NT2/D1 (cell line): ENCODE measurements around the gene SERTAD2.
A peak's percentile ranks its signal among the peaks of the same experiment; 100 is the strongest.

Experiments used
- DNase-seq: peaks from one replicate; pipeline ENCODE4 v3.0.0-alpha.2; 2011; ENCODE audit warnings: low read depth, low spot score
- H3K27me3 ChIP-seq: 2 replicates; pipeline ENCODE4 v1.6.0; 2011; ENCODE audit warnings: mild to moderate bottlenecking; ENCODE audit not compliant: insufficient read length, insufficient read depth
- H3K36me3 ChIP-seq: 2 replicates; pipeline ENCODE4 v1.6.1; 2011; ENCODE audit warnings: mild to moderate bottlenecking, low read length, mixed read lengths; ENCODE audit not compliant: insufficient read depth, insufficient read length
- H3K4me1 ChIP-seq: 2 replicates; pipeline ENCODE4 v1.5.1; 2011; ENCODE audit not compliant: insufficient read depth, insufficient read length
- H3K4me3 ChIP-seq: 2 replicates; pipeline ENCODE4 v1.5.1; 2011; ENCODE audit warnings: low read depth; ENCODE audit not compliant: insufficient read length
- H3K9ac ChIP-seq: 2 replicates; pipeline ENCODE4 v1.6.0; 2011; ENCODE audit warnings: low read depth; ENCODE audit not compliant: insufficient read length
- H3K9me3 ChIP-seq: 2 replicates; pipeline ENCODE4 v1.5.1; 2011; ENCODE audit warnings: mild to moderate bottlenecking, low read length; ENCODE audit not compliant: insufficient read depth
- SUZ12 ChIP-seq: IDR thresholded peaks from 2 replicates; pipeline ENCODE4 v1.6.1; 2011; ENCODE audit not compliant: insufficient read length, insufficient read depth; ENCODE audit errors: extremely low read depth
- YY1 ChIP-seq: IDR thresholded peaks from 2 replicates; pipeline ENCODE4 v1.6.1; 2011; ENCODE audit not compliant: insufficient read length, insufficient read depth
- ZNF274 ChIP-seq: IDR thresholded peaks from 2 replicates; pipeline ENCODE4 v1.6.1; 2011; ENCODE audit warnings: mild to moderate bottlenecking, low read depth, low read length

The SERTAD2 gene, protein sequence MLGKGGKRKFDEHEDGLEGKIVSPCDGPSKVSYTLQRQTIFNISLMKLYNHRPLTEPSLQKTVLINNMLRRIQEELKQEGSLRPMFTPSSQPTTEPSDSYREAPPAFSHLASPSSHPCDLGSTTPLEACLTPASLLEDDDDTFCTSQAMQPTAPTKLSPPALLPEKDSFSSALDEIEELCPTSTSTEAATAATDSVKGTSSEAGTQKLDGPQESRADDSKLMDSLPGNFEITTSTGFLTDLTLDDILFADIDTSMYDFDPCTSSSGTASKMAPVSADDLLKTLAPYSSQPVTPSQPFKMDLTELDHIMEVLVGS

DNA sequence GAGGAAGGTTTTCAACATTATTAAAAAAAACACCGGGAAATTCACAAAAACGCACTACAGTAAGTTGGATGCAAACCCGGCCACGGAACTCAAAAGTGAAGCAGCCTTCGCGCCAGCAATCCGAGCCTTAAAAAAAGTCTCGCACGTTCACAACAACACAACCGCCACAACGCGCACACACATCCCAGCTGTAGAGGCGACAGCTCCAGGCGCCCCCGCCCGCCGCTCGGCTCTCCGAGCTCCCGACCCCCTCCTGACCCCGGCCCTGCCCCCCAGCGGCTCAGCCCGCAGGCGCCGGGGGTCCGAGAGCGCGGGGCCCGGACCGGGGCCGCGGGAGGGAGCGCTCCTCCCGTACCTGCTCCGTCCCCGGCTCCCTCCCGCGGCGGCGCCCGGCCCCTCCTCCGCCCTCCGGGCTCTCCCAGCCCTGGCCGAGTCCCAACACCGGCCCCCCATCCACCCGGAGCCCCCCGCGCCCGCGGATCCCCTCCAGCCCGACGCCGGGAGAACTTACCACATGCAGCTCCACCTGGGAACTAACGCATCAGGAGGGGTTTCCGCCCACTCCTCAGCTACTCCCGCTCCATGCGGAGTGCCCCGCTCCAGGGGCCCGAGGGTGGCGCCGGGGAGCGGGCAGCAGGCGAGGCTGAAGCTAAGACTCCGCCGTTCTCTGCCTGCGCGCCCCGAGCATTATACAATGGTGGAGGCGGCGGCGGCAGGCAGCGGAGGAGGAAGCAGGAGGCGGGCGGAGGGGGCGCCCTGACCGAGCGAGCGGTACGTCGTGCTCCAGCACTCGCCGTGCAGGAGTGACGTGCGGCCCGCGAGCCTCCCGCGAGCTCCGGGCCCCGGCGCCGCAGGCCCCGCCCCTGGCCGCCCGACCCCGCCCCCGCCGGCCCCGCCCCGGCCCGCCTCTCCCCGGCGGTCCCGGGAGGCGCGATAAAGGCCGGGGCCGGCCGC, at the start of gene SERTAD2:
TSS of gene SERTAD2 (minus strand) at position 805 of the 954 bp plus-strand sequence. CDS start 17,042 bp downstream, outside the sequence.
- H3K27me3 ChIP-seq: no peaks in the 10 kb centered on the region
- H3K9me3 ChIP-seq: no peaks in the 10 kb centered on the region
- H3K4me1 ChIP-seq: no peaks in the 10 kb centered on the region
- DNase-seq: peak; percentile 57
- peak within 1 kb of the TSS; percentile 74 for H3K4me3 ChIP-seq
- H3K36me3 ChIP-seq: no peaks in the 10 kb centered on the region
- H3K9ac ChIP-seq: peak within 1 kb of the TSS; percentile 83
- no peak for TF ChIP-seq SUZ12
- TF ChIP-seq YY1: no peak
- no peak for TF ChIP-seq ZNF274

DNA sequence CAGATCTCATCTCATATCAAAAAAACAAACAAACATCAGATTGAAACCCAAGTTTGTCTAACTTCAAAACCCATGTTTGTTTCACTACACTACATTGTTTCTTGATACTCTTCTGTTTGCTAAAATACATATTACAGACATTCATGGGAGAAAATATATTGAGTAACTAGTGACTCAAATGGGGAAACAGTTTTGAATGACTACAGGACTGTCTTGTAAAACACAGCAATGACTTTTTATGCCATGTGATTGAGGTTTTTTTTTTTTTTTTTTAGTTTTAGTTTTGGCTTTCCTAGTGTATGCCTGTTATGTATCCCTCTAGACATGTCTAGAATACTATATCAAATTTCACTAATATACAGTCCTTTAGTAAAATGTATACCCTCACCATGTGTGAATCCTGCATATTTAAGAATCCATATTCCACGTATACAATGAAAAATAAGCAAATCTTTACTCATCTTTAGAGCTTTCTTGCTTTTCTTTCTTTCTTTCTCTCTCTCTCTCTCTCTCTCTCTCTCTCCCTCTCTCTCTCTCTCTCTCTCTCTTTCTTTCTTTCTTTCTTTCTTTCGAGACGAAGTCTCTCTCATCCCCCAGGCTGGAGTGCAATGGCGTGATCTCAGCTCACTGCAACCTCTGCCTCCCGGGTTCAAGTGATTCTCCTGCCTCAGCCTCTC, 46.6 kb upstream of the SERTAD2 start:
- Histone ChIP-seq H3K4me3 (no peak overlapping the region), H3K9me3 (no peaks in the 10 kb centered on the region), H3K4me1 (no peaks in the 10 kb centered on the region), H3K9ac (no peak overlapping the region), H3K27me3 (no peaks in the 10 kb centered on the region), H3K36me3 (no peaks in the 10 kb centered on the region)
- no peak for TF ChIP-seq SUZ12
- TF ChIP-seq ZNF274: no peak
- TF ChIP-seq YY1: no peak
- DNase-seq: no peak

DNA sequence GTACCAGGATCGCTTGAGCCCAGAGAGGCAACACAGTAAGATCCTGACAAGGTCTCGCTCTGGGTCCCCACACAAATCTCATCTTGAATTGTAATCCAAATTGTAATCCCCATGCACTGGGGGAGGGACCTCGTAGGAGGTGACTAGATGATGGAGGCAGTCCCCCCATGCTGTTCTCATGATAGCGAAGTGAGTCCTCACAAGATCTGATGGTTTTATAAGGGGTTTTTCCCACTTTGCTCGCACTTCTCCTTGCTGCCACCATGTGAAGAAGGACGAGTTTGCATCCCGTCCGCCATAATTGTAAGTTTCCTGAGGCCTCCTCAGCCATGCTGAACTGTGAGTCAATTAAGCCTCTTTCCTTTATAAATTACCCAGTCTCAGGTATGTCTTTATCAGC, 46.0 kb upstream of the SERTAD2 start:
- DNase-seq: no peak

DNA sequence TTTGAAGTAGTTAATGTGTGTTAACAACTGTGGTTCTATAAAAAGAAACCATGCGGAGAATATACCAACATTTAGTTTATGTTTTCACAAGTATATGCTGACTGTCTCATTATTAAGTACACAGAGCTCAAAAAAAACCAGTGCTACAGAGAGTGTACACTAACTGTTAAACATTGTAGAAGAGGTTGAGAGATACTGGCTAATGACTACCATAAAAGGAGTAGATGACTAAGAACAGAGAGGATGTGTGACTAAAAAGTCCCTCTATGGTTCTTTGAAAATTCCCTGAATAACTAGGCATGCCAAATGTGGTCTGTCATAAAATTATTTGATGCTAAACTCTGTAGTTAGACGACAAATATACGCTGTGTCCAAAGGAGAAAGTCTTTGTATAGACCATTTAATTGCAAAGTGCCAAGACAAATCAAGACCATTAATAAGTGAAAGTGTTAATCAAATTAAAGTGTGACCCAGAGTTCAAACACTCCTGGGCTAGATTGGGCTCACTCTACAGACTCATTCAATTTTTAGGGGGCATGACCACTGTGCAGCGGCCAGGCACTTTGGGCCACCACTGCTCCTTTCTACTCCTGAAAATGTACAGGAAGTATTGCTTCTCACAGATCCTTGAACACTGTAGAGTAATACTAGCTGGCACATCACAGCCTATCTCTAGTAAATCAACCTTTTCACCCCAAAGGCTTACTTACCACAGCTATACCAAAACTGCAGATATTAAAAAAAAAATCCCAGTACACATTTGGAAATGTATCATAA, 45.1 kb upstream of the SERTAD2 start:
- Histone ChIP-seq H3K27me3 (no peaks in the 10 kb centered on the region), H3K4me1 (no peaks in the 10 kb centered on the region), H3K9me3 (no peaks in the 10 kb centered on the region), H3K4me3 (no peak overlapping the region), H3K9ac (no peak overlapping the region), H3K36me3 (no peaks in the 10 kb centered on the region)
- no peak for DNase-seq
- TF ChIP-seq SUZ12 (no peak), YY1 (no peak), ZNF274 (no peak)

More for the DNA sequence above, 46.0 kb upstream of the SERTAD2 start:
- no peaks in the 10 kb centered on the region for H3K27me3 ChIP-seq
- no peak overlapping the region for H3K4me3 ChIP-seq
- TF ChIP-seq ZNF274: no peak
- no peak for TF ChIP-seq YY1
- TF ChIP-seq SUZ12: no peak
- H3K4me1 ChIP-seq: no peaks in the 10 kb centered on the region
- no peak overlapping the region for H3K9ac ChIP-seq
- H3K36me3 ChIP-seq: no peaks in the 10 kb centered on the region
- H3K9me3 ChIP-seq: no peaks in the 10 kb centered on the region

DNA sequence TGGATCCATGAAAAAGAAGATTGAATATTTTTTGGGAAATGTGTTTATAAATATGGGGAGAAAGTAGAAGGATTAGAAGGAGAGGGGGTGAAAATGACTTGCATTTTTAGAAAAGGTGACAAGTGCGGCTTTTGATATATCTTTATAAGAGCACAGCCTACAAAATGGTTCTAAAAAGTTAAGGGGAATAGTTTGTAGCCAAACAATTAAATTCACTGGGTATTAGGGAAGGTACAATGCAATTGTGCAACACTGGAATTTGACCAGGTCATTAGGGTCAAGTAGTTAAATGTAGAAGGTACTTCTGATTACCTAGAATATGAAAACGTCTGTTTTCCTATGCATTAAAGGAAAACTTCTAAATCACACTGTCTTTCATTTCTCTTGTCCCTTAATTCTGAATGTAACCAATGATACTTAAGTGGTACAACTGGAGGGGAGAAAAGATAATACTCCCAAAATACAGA, 44.5 kb upstream of the SERTAD2 start:
- Histone ChIP-seq H3K9ac (no peak overlapping the region), H3K27me3 (no peaks in the 10 kb centered on the region), H3K36me3 (no peaks in the 10 kb centered on the region), H3K4me3 (no peak overlapping the region), H3K4me1 (no peaks in the 10 kb centered on the region), H3K9me3 (no peaks in the 10 kb centered on the region)
- no peak for TF ChIP-seq ZNF274
- DNase-seq: no peak

DNA sequence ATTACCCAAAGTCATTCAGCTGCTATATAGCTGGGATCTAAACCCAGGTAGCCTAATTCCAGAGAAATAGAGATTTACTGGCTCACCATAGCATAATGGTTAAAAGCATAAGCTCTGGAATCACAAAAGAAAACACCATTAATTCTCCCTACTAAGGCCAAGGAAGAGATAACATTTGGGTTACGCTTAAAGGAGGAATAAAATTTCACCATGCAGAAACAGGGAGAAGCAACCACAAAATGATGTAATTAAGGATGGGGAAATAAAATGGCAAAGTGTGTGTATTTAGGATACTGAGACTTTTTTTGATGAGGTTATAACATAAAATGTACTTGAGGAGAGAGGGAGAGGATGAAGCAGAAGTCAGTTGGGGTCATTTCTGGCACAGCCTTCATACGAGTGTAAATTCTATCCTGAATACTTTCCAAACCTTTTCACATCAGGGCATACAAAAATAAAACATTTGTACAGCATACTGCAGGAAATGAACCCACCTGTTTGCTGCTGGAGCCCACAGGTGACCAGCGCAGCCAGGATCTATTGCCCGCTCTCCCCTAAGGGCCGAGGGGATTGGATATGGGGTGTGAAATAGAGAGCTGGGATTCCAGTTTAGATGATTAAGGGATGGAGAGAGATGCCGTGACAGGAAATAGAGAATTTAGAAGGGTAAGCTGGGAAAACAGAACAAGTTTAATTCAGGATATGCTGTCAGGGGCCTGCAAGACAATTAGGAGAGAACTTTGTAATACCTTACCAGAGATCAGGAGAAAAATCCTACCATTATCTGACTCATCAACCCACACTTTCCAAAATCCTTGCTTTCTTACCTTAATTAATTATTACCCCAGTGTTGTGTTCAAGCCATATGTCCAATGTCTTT, 43.8 kb upstream of the SERTAD2 start:
- no peak for TF ChIP-seq YY1
- TF ChIP-seq ZNF274: no peak
- no peak for TF ChIP-seq SUZ12
- Histone ChIP-seq H3K9me3 (no peaks in the 10 kb centered on the region), H3K36me3 (no peaks in the 10 kb centered on the region), H3K4me3 (no peak overlapping the region), H3K9ac (no peak overlapping the region), H3K4me1 (no peaks in the 10 kb centered on the region), H3K27me3 (no peaks in the 10 kb centered on the region)
- no peak for DNase-seq
